WERI-Rb-1 (cell line): ENCODE results near the gene RAB10.
"Not testable (repeated sequence)": the region's sequence is repeated elsewhere in the genome, so short reads cannot be mapped to it uniquely, and the experiment has no call there.

Source experiments
- DNase-seq: peaks from one replicate; pipeline ENCODE4 v3.0.0-alpha.2; 2020
- H3K27ac ChIP-seq: fragments of 250-450 bp; sonication (Bioruptor Pico); 2 replicates; pipeline ENCODE4 v1.5.1; 2020; ENCODE audit warnings: mild to moderate bottlenecking, moderate library complexity
- H3K27me3 ChIP-seq: fragments of 250-450 bp; sonication (Bioruptor Pico); 2 replicates; pipeline ENCODE4 v1.5.1; 2021; ENCODE audit warnings: mild to moderate bottlenecking, low read depth, moderate library complexity; ENCODE audit not compliant: insufficient read depth, severe bottlenecking
- H3K36me3 ChIP-seq: fragments of 250-450 bp; sonication (Bioruptor Pico); 2 replicates; pipeline ENCODE4 v1.5.1; 2020; ENCODE audit warnings: mild to moderate bottlenecking, moderate library complexity
- H3K4me3 ChIP-seq: 2 replicates; pipeline ENCODE4 v1.5.1; 2011; ENCODE audit warnings: low read depth, mild to moderate bottlenecking, control low read depth, low read length
- H3K9me3 ChIP-seq: fragments of 250-450 bp; sonication (Bioruptor Pico); 2 replicates; pipeline ENCODE4 v1.5.1; 2021; ENCODE audit warnings: mild to moderate bottlenecking, moderate library complexity; ENCODE audit not compliant: severe bottlenecking
- CTCF ChIP-seq: IDR thresholded peaks from 2 replicates; pipeline ENCODE4 v1.5.1; 2011; ENCODE audit warnings: low read depth, mild to moderate bottlenecking, control low read depth, inconsistent platforms, low read length

RAB10 gene

DNA sequence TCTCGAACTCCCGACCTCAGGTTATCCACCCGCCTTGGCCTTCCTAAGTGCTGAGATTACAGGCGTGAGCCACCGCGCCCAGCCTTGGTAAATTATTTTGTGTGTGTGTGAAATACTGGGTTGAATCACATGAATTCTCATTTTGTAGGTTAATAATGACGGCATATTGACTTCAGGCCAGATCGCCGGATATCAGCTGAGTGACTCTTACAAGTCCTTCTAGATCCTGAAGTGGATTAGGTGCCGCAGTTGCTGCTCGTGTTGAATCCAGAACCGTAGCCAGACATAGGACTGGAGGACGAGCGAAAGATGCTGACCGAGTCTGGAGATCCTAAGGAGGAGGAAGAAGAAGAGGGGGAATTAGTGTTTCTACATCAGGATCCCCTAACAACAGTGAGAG, 39.4 kb upstream of the RAB10 start:
- Histone ChIP-seq H3K27me3 (no peaks in the 10 kb centered on the region), H3K4me3 (no peak overlapping the region), H3K36me3 (no peaks in the 10 kb centered on the region), H3K9me3 (no peaks in the 10 kb centered on the region), H3K27ac (no peak overlapping the region)
- no peak for TF ChIP-seq CTCF
- no peak for DNase-seq

DNA sequence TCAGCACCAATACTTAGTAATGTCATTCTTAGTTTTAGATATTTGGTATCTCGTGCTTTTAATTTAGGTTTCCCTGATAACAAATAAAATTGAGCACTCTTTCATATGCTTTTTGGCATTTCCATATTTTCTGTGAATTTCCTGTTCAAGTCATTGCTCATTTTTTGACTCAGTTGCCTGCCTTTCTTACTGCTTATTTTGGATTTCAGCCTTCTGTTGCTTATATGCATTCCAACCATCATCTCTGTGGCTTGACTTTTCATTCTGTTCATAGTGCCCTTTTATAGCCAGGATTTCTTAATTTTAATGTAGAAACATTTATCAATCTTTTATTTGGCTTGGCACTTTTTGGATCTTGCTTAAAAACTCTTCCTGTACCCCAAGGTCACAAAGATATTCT, 37.0 kb upstream of the RAB10 start:
- no peak for TF ChIP-seq CTCF
- Histone ChIP-seq H3K9me3 (no peaks in the 10 kb centered on the region), H3K27me3 (no peaks in the 10 kb centered on the region), H3K4me3 (no peak overlapping the region), H3K27ac (no peak overlapping the region), H3K36me3 (no peaks in the 10 kb centered on the region)
- DNase-seq, result no peak

- H3K9me3 ChIP-seq, H3K4me3 ChIP-seq, DNase-seq, H3K27me3 ChIP-seq, H3K27ac ChIP-seq, H3K36me3 ChIP-seq: not testable (repeated sequence)
Observed at GRCh38 chr2:25998816-25999383, 35.0 kb upstream of the RAB10 start.

GRCh38 chr2:25999406-25999805, 34.5 kb upstream of the RAB10 start:
- H3K27me3 ChIP-seq, H3K27ac ChIP-seq, H3K36me3 ChIP-seq, DNase-seq, H3K9me3 ChIP-seq, H3K4me3 ChIP-seq: not testable (repeated sequence)

DNA sequence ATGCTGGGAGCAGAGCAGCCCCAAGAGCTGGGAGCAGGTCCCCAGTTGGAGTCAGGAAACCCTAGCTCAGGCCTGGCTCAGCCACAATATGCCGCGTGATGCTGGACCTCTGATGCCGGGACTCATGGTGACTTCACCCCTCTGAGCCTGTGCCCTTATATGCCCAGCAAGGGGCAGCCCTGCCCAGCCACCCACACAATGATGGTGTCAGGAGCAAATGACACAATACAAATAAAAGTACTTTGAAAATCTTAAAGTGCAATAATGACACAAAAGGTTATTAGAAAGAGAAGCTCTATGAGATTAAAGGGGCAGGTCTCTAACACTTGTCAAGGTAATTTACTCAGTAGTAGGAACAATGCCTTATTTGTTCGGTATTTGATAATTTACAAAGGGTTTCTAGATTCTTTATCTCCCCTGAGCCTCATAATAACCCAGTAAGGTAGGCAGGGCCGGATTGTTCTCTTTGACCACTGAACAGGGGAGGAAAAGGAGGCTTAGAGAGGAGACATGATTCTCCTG, 33.3 kb upstream of the RAB10 start:
- Histone ChIP-seq H3K4me3 (no peak overlapping the region), H3K27me3 (no peaks in the 10 kb centered on the region), H3K36me3 (no peaks in the 10 kb centered on the region), H3K9me3 (no peaks in the 10 kb centered on the region), H3K27ac (no peak overlapping the region)
- DNase-seq, result no peak
- no peak for TF ChIP-seq CTCF

- no peak for DNase-seq
- no peak for TF ChIP-seq CTCF
- H3K27me3 ChIP-seq, result no peaks in the 10 kb centered on the region
- no peaks in the 10 kb centered on the region for H3K36me3 ChIP-seq
- H3K27ac ChIP-seq, result no peak overlapping the region
- H3K4me3 ChIP-seq, result no peak overlapping the region
- no peaks in the 10 kb centered on the region for H3K9me3 ChIP-seq
Observed at GRCh38 chr2:26001743-26002351, 32.0 kb upstream of the RAB10 start.
